Duodenal mucosa (tissue), 2 donors: ENCODE results near the gene SIRT5.

Source experiments
- H3K27ac ChIP-seq: one replicate; pipeline ENCODE4 v1.7.0; 2013; ENCODE audit warnings: low read depth, low read length
- H3K27me3 ChIP-seq, 2 donors: one replicate each; pipeline ENCODE4 v1.7.0; 2013; ENCODE audit warnings: low read length in 2 of 2, control low read depth in 1 of 2; ENCODE audit not compliant: insufficient read depth in 2 of 2, control insufficient read depth in 1 of 2
- H3K36me3 ChIP-seq, 2 donors: one replicate each; pipeline ENCODE4 v1.7.0; 2013; ENCODE audit warnings: low read length in 2 of 2, control low read depth in 1 of 2; ENCODE audit not compliant: insufficient read depth in 2 of 2, control insufficient read depth in 1 of 2
- H3K4me1 ChIP-seq, 2 donors: one replicate each; pipeline ENCODE4 v1.7.0; 2013; ENCODE audit warnings: low read length in 2 of 2, control low read depth in 1 of 2; ENCODE audit not compliant: insufficient read depth in 2 of 2, control insufficient read depth in 1 of 2
- H3K4me3 ChIP-seq, 2 donors: one replicate each; pipeline ENCODE4 v1.7.0; 2013; ENCODE audit warnings: low read length in 2 of 2, low read depth in 1 of 2
- H3K9ac ChIP-seq, 2 donors: one replicate each; pipeline ENCODE4 v1.7.0; 2013; ENCODE audit warnings: low read length in 2 of 2, low read depth in 1 of 2
- H3K9me3 ChIP-seq, 2 donors: one replicate each; pipeline ENCODE4 v1.7.0; 2013; ENCODE audit warnings: low read length in 2 of 2, control low read depth in 1 of 2; ENCODE audit not compliant: control insufficient read depth in 1 of 2

The SIRT5 gene

DNA sequence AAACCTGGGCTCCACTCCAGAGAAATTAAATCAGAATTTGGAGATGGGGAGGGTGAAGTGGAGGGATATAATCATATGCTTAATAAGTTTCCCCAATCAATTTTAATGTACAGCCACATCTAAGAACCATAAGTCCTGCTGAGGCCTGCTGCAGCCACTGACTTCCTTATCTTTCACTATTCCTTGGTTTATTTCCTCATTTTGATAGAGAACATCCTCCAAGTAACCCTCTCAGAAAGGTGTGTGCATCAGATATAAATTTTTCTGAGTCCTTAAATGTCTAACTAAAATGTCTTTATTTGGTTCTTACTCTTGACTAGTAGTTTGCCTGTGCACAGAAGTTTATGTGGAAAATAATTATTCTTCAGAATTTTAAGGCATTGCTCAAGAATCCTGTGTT, 23.7 kb upstream of the SIRT5 start:
- Histone ChIP-seq H3K27ac (no peak overlapping the region), H3K4me3 (no peak overlapping the region)

DNA sequence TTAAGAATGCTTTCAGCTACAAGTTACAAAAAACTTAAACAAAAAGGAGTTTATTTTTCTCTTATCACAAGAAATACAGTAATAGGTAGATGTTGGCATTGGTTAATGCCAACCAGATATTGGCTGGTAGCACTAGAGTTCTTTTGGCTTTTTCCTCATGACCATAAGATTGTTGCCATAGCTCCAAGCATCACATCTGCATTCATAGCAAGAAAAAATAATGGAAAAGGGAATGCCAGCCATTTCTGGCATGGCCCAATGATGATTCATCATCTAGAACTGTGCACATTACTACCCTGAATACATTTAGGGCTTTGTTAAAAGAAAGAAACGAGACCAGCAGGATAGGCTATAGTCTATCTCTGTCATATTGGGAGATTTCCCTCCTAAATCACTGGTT, 20.8 kb upstream of the SIRT5 start:
- Histone ChIP-seq H3K36me3 (no peaks in the 10 kb centered on the region), H3K9me3 (no peaks in the 10 kb centered on the region), H3K4me1 (peaks cover 0 to 4% of the 10 kb centered on the region in 2 donors), H3K4me3 (no peak overlapping the region), H3K27me3 (no peaks in the 10 kb centered on the region), H3K27ac (no peak overlapping the region), H3K9ac (no peak overlapping the region)

More for the DNA sequence above, 23.7 kb upstream of the SIRT5 start:
- no peaks in the 10 kb centered on the region for H3K9me3 ChIP-seq
- peaks cover 0 to 4% of the 10 kb centered on the region in 2 donors for H3K4me1 ChIP-seq
- H3K27me3 ChIP-seq: no peaks in the 10 kb centered on the region
- H3K9ac ChIP-seq: no peak overlapping the region
- H3K36me3 ChIP-seq: no peaks in the 10 kb centered on the region

DNA sequence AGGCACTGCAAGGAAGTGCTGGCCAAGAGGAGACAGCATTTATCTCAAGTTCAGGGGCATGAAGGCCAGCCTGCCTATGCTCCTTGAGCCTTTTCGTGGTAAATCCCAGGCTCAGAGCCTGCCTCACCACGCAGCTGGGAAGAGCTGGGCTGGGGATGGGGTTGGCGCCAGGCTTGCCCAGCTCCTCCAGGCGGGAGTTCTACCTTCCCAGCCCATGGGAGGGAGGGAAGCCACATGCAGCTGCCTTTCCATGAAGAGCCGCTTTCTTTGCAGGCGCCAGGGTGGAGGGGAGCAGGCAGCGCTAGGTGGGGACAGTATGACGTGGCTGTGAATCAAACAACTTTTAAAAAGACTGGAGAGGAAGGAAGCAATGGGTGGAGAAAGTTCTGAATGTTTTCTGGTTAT, 19.5 kb upstream of the SIRT5 start:
- no peak overlapping the region for H3K9ac ChIP-seq
- H3K27me3 ChIP-seq: no peaks in the 10 kb centered on the region
- H3K27ac ChIP-seq: no peak overlapping the region
- H3K4me3 ChIP-seq: no peak overlapping the region
- no peaks in the 10 kb centered on the region for H3K4me1 ChIP-seq
- no peaks in the 10 kb centered on the region for H3K36me3 ChIP-seq
- no peaks in the 10 kb centered on the region for H3K9me3 ChIP-seq

DNA sequence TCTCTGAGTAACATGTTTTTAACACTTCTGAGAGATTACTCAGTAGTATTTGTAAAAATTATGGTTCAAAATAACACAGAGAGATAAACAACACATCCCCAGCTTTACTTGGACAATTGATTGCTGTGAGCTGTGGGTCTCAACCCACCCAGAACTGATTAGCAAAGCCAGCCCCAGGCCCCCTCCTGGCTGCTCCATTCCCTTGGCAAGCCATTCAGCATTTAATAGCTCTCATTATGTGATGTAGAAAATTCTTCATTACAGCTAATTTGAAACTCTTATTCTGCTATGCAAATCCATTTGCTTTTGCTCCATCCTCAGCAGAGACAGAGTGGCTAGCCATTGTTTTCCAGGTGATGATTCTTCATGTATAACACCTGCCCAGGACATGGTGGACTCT, 16.6 kb upstream of the SIRT5 start:
- no peaks in the 10 kb centered on the region for H3K9me3 ChIP-seq
- H3K9ac ChIP-seq: no peak overlapping the region
- no peak overlapping the region for H3K27ac ChIP-seq
- H3K36me3 ChIP-seq: no peaks in the 10 kb centered on the region
- H3K27me3 ChIP-seq: no peaks in the 10 kb centered on the region
- H3K4me1 ChIP-seq: no peaks in the 10 kb centered on the region
- H3K4me3 ChIP-seq: no peak overlapping the region

DNA sequence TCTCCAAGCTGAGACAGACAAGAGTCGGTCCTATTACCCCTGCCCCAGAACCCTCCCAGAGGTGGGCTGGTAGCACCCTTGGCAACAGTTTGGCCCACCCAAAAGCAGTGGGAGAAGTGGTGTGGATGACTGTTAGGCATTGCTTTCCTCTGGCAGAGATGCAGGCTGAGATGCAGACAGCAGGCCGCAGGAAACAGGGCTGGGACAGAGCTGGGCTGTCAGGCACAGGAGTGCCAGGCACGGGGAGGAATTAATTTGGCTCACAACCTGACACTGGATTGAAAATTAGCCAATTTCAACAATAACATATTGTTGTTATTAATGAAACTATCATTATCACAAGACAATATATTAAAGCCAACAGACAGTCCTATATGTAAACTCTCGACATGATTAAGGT, 15.7 kb upstream of the SIRT5 start:
- H3K27ac ChIP-seq: no peak overlapping the region
- H3K27me3 ChIP-seq: no peaks in the 10 kb centered on the region
- H3K9me3 ChIP-seq: no peaks in the 10 kb centered on the region
- no peaks in the 10 kb centered on the region for H3K4me1 ChIP-seq
- H3K4me3 ChIP-seq: no peak overlapping the region
- no peak overlapping the region for H3K9ac ChIP-seq
- H3K36me3 ChIP-seq: no peaks in the 10 kb centered on the region

DNA sequence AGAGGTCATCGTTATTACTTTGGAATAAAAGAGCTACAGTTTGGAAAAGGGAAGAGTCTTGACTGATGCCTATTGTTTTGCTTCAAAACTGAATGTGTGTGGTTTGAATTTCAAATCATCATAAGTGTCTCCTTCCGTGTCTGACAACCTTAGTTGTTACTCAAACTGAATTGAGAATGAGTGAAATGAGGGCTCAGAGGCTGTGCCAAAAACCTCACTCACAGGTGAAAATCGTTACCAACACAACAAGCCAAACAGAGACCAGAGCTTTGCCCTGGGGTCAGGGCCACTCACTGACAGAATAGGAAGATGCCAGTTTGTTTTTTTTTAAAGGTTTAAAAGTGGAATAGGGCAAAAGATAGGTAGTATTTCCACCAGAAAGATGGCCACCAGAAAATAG, 15.2 kb upstream of the SIRT5 start:
- no peaks in the 10 kb centered on the region for H3K27me3 ChIP-seq
- H3K9me3 ChIP-seq: no peaks in the 10 kb centered on the region
- no peak overlapping the region for H3K27ac ChIP-seq
- no peak overlapping the region for H3K9ac ChIP-seq
- no peaks in the 10 kb centered on the region for H3K4me1 ChIP-seq
- no peaks in the 10 kb centered on the region for H3K36me3 ChIP-seq
- H3K4me3 ChIP-seq: no peak overlapping the region

DNA sequence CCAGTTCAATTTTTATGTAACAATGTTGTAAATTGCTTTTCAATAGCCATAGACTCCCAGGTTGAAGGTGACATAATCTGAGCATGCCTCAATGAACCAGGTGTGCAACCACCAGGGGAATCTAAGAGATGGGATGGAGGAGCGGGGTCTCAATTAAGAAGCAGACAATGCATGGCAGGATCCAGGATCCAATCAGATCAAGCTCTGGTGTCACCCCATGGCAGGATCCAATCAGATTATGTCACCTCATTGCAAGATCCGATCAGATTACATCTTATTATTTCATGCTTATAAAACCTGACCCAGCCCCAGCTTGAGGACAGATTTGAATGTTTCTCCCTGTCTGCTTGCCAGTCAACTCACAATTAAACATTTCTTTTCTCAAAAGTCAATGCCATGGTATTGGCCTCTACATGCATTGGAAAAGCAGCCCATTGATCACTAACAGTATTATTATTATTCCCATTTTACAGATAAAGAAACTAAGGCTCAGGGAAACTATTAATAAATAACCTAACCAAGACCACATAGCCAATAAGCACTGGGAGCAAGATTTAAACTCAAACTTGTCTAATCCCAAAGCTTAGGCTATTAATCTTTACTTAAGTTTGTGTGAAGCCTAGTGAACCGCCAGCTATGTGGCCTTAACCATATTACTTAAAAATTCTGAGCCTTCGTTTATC, 14.3 kb upstream of the SIRT5 start:
- no peaks in the 10 kb centered on the region for H3K4me1 ChIP-seq
- H3K9me3 ChIP-seq: no peaks in the 10 kb centered on the region
- H3K27ac ChIP-seq: no peak overlapping the region
- H3K36me3 ChIP-seq: no peaks in the 10 kb centered on the region
- no peaks in the 10 kb centered on the region for H3K27me3 ChIP-seq
- no peak overlapping the region for H3K4me3 ChIP-seq
- no peak overlapping the region for H3K9ac ChIP-seq

DNA sequence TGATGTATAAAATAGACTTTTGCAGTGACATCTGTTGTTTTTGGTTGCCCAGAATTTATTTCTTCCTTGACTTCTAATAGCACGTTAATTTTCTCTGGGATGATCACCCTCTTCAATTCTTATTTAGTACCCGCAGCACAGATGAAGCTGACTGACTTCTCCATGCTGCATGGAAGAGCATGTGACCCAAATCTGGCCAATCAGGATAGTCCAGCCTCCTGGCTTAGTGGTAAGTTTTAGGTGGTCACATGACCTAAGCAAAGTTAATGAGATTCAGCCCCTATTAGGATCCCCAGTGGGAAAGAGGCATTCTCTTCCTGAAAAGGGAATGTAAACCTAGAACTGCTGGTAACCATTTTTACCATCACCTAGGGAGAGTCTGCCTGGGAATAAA, 13.8 kb upstream of the SIRT5 start:
- no peaks in the 10 kb centered on the region for H3K36me3 ChIP-seq
- no peak overlapping the region for H3K27ac ChIP-seq
- H3K4me3 ChIP-seq: no peak overlapping the region
- no peaks in the 10 kb centered on the region for H3K27me3 ChIP-seq
- no peaks in the 10 kb centered on the region for H3K4me1 ChIP-seq
- H3K9ac ChIP-seq: no peak overlapping the region
- no peaks in the 10 kb centered on the region for H3K9me3 ChIP-seq

DNA sequence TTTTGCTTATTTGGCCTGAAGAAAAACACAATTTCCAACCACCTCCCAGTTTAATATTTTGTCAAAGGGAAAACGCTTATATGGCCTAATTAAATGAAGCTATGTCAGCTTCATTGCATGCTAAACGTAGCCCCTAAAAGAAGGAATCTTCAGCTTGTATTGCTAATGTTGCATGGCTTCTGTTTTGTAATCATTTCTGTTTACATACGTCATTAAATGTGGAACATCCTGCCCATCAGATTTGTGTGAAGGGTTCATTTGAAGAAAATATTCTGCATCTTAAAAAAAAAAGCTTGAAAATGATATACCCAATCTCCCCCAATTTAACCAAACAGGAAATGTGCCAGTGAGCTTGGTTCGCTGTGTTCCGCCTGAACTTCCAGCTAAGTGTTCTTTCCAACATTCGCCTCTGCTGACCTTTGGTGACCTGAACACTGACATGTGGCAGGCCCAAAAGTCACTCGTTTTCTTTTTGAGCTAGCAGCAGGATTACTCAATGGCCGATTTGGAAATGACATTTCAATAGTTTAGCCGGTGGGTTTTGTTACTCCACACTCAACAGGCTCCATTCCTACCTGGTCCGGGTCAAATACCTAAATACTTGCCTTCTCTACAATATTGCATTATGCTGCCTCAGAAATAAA, 12.7 kb upstream of the SIRT5 start:
- H3K27me3 ChIP-seq: no peaks in the 10 kb centered on the region
- H3K36me3 ChIP-seq: no peaks in the 10 kb centered on the region
- no peak overlapping the region for H3K9ac ChIP-seq
- H3K4me1 ChIP-seq: no peaks in the 10 kb centered on the region
- no peak overlapping the region for H3K4me3 ChIP-seq
- no peak overlapping the region for H3K27ac ChIP-seq
- H3K9me3 ChIP-seq: no peaks in the 10 kb centered on the region

DNA sequence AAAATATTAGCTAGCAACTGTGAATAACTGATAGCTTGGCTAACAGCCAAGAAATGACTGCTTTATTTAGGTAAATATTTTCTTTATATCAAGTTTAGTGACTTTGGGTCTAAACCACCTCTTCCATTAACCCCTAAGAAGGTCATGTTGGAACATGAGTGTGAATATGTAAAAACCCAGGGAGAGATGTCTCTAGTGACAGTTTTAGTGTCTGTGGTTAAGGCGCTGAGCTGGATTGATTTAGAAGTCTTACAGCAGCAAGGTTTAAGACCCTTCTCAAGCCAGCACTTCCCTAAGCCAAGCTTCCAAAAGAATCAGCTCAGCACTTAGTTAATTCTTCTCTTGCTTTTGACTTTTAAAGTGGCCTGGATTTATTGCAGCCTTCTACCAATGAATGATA, 11.4 kb upstream of the SIRT5 start:
- H3K9ac ChIP-seq: no peak overlapping the region
- no peaks in the 10 kb centered on the region for H3K9me3 ChIP-seq
- no peaks in the 10 kb centered on the region for H3K27me3 ChIP-seq
- H3K27ac ChIP-seq: no peak overlapping the region
- no peaks in the 10 kb centered on the region for H3K4me1 ChIP-seq
- H3K4me3 ChIP-seq: no peak overlapping the region
- H3K36me3 ChIP-seq: no peaks in the 10 kb centered on the region
